CD4-positive, alpha-beta T cell treated with Interleukin-4 for 1 hour (primary cell): ENCODE results near the gene TRDN.

Experiments
- DNase-seq, 2 donors: peaks; one replicate each; pipeline ENCODE4 v3.0.0-alpha.2; 2020 to 2022

Gene TRDN, protein sequence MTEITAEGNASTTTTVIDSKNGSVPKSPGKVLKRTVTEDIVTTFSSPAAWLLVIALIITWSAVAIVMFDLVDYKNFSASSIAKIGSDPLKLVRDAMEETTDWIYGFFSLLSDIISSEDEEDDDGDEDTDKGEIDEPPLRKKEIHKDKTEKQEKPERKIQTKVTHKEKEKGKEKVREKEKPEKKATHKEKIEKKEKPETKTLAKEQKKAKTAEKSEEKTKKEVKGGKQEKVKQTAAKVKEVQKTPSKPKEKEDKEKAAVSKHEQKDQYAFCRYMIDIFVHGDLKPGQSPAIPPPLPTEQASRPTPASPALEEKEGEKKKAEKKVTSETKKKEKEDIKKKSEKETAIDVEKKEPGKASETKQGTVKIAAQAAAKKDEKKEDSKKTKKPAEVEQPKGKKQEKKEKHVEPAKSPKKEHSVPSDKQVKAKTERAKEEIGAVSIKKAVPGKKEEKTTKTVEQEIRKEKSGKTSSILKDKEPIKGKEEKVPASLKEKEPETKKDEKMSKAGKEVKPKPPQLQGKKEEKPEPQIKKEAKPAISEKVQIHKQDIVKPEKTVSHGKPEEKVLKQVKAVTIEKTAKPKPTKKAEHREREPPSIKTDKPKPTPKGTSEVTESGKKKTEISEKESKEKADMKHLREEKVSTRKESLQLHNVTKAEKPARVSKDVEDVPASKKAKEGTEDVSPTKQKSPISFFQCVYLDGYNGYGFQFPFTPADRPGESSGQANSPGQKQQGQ

DNA sequence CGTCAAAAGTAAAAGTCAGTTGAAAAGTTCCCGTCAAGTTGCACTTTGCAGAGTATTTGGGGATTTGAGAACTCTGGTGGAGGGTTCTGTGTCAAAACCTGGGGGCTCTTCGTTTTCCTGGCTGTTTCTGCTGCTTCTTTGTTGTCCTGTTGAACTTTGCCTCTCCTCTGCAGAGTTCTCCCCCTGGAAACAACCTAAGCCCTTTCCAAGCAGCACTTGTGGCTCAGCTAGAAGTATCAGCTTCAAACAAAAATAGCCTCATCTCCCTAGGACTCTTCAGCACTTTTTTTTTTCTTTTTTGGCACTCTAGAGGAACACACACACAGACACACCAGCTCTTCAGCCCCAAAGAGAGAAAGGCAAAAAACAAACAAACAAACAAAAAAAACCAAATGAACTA lies at the start of gene TRDN:
TRDN (minus strand) TSS at position 169 of the 400 bp plus-strand sequence. CDS start 175 bp downstream, outside the sequence.
- DNase-seq = no peak

DNA sequence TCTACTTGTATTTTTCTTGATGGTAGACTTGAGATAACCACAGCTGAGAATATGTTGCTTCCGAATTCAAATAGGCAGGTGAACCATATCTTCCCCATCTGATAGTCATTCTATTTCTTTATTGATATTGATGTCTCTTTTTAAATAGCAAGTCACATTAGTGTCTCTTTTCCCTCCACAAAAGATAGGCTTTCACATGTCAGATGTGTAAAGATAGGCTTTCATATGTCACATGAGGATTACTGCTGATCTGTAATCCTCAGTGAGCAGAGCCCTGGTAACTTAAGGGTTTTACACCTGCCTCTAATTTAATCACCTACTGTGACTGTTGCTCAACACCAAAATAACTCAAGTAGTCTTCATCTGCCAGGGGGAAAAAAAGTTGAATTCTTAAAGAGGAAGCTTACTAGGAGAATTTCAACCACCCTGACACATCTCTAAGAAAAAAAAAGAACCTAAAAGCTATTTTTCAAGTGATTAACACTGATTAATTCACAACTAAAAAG lies 45.3 kb upstream of the TRDN start:
- DNase-seq = no peak

DNA sequence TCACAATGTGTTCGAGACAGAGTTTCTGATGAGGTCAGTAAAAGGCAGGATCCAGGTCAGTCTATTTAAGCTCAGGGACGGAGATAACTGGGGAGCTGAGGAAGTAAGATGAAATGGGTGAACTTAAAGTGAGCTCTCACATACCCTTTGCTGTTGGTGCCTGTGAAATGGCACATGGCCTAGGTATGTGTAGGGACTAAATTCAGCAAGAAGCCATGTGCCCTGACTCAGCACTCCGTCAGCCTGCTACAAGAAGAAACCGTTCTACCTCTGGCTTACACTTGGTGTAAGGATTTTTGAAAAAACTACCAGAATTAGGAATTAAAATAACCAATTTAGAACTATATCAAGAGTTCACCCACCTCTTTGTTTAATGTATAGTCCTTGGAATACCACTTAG lies 41.1 kb upstream of the TRDN start:
- DNase-seq = no peak

DNA sequence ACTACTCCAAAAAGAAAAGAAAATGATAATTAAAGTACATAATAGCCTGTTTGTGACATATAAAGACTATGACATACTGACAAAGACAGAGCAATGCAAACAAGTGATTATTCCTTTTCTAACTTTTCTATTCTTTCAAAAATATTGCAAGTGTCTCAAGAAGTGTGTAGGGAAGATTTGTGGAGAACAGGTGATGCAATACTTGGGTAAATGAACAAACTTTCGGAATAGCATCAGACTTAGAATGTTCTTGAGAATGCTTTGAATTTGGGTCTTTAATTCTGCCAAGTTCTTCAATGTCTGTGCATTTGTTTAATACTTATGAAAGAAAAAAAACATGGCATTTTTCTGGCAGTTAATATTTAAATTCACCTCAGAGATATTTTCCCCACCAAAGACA lies 40.0 kb upstream of the TRDN start:
- no peak for DNase-seq

DNA sequence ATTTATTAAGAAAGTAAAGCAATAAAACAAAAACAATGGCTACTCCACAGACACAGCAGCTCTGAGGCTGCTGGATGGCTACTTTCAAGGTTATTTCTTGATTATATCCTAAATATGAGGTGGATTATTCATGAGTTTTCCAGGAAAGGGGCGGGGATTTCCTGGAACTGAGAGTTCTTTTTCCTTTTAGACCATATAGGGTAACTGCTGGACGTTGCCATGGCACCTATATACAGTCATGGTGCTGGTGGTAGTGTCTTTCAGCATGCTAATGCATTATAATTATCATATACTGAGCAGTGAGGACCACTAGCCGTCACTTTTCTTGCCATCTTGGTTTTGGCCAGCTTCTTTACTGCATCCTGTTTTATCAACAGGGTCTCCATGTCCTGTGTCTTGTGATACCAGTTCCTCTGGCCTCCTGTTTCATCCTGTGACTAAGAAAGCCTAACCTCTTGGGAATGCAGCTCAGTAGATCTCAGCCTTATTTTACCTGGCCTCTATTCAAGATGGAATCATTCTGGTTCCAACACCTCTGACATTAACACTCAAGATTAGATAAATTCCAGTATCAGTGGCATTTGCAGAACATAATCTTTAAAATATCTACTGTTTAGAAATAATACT lies 32.3 kb upstream of the TRDN start:
- DNase-seq = no peak

DNA sequence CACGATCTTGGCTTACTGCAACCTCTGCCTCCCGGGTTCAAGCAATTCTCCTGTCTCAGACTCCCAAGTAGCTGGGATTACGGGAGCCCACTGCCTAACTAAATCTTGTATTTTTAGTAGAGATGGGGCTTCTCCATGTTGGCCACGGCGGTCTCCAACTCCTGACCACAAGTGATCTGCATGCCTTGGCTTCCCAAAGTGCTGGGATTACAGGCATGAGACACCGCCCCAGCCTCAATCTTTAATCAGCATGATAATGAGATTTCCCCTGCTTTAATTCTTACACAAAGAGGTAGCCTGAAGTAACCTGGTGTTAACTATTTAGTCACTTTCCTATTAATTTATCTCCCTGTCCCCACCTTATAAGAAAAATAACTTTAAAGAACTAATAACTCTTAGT lies 31.3 kb upstream of the TRDN start:
- DNase-seq = no peak

DNA sequence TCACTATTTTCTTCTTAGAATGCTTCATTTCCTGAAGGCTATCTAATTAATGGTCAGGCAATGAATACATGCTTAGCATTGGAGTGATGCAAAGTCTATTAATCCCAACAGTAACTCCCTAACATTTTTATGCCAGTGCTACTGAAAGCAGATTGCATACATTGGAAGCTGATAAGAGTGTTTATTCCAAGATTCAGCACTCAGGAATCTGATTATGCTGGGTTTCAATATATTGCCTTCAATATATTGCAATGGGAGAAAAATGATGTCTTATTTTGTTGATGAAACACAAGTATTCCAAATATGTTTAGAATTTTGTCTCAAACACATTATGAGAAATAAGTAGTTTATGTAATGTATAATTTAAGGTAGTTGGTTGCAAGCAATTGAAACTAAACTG lies 26.7 kb upstream of the TRDN start:
- no peak for DNase-seq

DNA sequence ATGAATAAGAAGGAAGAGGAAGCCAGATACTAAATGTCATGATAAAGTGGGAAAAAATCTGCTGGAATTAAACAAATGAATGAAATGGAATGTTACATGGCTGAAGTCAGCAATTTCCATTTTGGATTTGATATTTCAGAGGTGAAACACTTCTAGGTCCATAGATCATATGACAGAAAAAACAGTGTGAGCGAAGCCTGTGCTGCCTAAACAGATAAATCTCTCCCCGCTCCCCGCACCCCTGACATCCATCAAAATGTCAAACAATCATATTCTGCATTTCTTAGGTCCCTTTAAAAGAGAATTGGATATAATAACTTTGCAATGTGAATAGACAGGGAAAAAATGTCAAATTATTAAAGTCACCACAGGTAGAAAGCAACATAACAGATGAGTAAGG lies 26.0 kb upstream of the TRDN start:
- DNase-seq = no peak

DNA sequence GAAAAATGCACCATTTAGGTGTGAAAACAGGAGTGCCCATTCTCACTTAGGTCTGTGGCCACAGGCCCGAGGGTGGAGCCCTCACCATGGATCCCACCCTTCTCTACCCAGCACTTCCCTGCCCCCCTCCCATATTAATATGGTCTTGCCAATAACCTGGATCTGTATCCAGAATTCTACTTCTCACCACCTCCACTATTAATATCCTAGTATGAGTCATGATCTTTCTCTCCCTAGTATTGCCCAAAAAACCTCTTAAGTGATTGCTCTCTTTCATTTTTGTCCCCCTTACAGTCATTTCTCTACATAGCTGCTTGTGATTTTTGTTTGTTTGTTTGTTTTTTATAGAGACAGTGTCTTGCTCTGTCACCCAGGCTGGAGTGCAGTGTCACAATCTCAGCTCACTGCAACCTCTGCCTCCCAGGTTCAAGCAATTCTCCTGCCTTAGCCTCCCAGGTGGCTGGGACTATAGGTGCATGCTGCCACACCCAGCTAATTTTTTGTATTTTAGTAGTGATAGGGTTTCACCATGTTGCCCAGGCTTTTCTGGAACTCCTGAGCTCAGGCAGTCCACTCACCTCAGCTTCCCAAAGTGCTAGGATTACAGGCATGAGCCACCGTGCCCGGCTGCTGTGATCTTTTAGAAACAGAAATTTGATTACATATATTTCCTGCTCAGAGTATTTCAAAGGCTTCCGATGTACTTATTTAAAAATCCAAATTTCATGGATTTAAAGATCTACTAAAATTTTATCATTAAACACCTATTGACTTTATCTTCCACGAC lies 24.5 kb upstream of the TRDN start:
- DNase-seq = no peak

DNA sequence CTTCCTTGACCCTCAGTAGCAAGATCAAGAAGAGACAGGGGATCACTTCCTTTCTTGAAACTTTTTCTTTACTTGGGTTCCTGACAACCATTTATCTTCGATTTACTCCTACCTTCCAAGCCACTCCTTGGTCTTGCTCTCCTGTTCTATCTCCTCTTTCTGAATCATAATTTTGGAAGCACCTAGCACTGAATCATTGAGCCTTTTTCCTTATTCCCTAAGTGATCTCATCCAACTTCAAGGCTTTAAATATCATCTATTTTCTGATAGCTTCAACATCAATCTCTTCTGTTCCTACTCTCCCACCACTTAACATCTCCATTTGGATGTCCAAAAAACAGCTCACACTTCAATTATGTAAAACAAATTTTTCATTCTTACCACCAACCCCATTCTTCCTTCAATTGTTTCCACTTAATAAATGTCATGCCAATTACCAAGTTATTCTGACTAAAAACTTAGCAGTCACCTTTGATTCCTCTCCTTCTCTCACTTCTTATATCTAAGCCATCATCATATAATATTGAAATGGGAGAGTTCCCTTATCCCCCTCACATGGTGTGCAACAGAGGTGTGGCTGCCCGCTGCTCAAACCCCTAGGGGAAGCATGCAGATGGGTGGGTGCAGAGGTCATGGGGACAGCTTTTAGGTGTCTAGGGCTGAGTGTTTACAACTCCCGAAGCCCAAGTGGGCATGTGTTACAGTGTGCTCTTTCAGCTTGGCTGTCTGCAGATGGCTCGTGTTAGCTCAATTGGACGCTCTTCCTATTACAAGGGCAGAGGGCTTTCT lies 23.4 kb upstream of the TRDN start:
- DNase-seq = no peak

DNA sequence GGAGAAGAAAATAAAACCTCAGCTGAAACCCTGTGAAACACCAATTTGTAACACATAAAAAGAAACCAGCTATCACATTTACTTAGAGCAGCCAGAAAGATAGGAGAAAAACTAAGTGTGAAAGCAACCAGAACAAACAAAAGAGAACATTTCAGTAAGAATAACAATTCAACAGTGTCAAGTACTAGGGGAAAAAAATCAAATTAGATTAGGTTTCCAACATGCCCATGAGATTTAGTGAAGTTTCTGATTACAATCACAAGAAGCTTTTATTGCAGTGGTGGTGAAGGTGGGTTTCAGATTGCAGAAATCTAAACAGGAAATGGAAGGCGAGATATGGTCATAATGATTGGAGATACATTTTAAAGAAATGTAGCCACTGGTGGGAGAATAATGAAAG lies 22.1 kb upstream of the TRDN start:
- DNase-seq = no peak

DNA sequence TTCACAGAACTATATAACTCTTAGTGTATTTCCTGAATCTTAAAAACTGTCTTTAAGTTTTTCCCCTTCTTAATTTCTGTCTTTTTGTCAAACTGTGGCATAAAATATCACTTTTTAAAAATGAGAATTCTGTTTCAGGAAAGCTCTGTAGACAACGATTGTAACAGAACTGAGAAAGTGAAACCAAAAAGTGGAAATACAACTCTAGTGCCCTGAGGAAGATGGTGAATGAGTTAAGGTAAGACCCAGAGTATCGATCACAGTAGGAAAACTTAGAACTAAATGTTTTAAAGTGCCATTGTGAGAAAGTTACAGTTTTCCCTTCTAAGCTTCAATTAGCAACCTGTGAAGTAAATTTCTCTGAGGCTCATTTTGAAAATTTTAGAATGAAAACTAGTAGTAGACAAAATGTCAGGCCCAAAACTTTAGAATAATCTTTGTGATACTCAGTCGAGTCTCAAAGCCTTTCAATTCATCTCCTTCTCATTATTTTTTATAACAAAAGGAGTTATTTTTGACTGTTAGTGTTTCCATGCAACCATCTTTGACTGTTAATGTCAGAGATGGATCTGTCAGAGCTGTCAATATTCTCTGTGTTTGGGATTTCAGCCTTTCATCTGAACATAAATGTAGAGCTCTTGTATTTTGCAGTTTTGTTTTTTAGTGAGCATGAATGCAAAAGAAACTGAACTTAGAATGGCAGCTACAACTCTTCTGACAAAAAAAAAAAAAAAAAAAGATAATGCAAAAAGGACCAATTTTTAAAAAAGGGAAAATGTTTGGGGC lies 19.0 kb upstream of the TRDN start:
- DNase-seq = no peak

DNA sequence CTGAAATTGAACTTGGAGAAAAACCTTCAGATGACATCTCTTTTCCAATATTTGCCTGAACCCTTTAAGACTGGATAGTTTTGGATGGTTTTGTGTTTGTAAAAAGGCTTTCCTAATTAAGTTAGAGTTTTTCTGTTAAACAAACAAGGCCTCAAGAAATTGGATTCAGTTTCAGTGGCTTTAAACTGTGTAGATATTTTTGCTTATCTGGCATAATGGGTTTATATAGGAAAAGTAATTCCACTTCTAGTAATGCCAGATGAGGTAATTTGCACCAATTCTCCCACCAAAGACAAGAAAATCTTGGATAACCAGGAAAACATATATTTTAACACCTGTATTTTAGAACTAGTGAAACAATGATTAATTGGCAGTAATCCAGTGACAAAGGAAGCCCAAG lies 12.0 kb upstream of the TRDN start:
- DNase-seq = no peak

DNA sequence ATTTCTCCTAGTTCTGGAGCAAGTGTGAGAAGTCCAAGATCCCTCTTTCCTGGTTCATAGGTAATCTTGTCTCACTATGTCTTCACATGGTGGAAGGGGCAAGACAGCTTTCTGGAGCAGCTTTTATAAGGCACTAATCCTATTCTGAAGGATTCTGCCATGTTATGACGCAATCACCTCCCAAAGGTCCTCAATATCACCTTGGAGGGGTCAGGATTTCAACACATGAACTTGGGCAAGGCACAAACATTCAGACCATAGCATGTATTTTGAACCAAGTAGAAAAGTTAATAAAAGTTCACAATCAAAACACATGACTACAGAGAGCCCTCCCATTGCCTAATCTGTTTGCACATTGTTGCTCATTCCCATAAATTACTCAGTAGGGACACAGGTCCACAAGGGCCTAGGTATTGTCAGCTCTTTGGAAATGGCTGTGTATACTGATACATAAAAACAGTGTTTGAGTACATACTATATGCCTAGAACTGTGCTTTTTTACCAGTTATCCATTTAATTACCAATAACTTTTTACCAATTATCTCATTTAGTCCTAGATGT lies 11.3 kb upstream of the TRDN start:
- DNase-seq = no peak

DNA sequence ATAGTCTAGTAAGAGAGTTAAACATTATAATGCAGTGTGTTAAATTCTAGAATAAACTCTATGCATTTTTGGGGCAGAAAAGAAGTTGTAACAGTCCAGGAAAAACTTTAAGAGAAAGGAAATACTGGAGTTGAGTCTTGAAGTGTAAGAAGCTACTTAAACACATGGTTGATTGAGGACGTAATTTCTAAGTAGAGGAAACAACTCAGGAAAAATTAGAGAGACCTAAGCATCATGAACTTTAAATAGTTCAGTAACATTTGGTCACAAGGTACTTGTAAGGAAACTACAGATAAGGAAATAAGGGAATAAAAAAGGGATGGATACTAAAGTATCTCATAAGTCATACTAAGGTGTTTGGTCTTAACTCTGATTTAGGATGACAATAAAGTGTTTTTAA lies 4.7 kb upstream of the TRDN start:
- DNase-seq = no peak

DNA sequence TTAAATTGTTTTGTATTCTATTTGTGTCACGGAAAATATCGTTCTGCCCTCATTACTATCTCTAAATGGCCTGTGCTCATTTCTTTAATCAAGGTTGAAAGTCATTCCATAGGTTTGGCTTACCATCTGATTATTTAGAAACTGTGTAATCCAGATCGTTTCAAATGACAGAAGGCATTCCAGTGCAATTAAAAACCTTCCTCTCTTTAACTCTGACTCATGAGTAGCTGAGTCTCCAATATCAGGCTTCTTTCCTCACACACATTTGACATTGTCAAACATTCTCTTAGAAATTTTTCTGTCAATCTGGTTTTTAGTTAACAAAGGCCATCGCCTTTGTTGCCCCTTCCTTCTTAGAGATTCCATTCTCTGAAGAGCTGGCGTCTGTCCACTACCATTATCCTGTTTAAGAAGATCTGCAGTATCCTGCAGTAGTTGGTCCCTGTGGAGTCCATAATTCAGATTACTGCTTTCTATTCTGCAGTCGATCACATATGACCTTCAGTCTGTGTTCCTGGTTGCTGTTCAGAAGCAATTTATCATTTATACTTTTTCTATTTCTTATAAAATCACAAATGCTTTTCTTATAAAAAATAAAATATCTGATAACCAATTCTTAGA lies 3.9 kb upstream of the TRDN start:
- no peak for DNase-seq

DNA sequence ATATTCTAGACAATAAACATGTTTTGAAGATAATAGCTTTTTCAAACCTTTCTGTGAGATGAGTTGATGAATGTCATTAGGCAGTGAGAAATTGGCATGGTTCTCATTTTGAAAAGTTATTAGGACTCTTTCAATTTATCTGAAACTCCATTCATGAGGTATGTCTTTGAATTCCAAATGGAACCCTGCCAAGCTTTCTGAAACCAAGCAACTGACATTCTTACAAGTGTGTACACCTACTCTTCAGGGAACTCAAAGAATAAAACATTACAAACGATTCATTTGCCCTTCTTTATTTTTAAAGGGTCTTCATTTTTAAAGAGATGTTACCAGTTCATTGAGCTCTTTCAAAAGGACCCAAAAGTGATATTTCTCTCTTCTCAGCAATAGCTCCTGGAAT lies 2.1 kb upstream of the TRDN start:
- no peak for DNase-seq

DNA sequence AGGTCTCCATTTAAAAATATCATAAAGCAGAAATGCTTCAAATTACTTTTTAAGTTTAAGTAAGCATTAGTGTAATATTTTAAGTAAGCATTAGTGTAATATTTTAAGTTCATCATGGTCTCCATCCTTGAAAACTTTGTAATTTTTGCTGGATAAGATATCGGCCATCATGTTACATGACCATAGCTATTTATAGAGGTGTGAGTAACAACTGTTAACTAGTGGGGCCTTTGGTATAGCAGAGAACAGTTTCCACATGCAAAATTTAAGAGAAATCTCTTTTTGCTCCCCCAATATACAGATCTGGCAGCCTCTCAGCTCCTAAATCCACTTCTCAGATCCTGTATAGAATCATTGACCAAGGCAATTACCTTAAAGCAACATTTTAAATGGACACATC lies 468 bp downstream of the TRDN start:
- DNase-seq = no peak

DNA sequence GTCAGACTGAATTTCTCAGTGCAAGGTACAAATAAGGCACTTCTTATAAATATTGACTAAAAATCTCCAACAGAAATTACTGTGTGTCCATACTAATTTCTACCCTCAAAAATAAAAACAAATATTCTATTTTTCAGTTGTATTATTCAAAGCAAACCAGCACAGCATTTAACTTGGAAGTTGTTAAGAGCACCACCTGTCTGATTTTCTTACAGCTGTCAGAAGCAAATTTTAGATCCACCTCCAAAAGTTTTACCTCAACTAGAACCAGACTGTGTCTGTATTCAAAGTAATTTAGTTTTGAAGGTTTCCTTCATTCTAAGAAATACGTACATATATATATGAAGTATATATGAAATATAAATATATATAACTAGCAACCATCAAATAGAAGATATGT lies 1.2 kb downstream of the TRDN start:
- DNase-seq = no peak

DNA sequence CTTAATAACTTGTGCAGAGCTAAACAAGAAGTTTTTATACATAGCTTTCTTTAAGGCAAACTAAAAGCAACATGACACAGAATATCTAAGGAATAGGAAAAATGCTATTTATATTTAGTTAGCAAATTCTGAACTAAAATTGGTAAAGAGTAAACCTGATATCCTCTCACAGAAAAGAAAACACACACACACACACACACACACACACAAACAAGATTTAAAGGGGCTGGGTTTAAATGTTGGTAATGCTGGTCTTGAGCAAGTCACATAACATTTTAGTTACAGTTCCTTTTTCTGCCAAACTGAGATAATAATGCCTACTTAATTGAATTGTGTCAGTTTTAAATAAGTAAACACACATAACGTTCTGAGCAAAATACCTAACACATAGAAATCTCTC lies 1.6 kb downstream of the TRDN start:
- DNase-seq = no peak

DNA sequence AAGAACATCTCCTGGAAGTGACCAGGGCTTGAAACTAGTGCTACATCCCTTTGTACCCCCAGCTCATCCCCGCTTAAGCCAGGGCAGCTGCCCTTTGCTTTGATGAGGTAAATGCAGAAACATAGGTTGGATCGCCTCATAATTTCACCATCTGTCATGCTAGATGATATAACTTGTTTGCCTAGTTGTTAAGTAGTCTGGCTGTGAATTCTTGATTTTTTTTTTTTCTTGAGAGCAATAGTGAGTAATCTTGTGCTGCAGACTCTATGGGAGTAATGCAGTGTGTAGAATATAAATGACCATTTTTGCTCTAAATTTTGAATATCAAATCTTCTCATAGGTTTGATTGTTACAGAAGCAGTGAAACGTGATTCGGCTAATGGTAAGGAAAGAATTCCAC lies 4.1 kb downstream of the TRDN start:
- no peak for DNase-seq
